ENCODE results near the gene AGMAT. TPM values are rescaled to one million over a fixed set of nuclear protein-coding genes. Genes with fewer than 3 reads are reported as not detected.

Gene AGMAT
- total RNA-seq, 1 donor from 2014 or later: 34.4 TPM

- Mint-ChIP-seq H3K9me3 (no peaks in the 10 kb centered on the region), H3K4me3 (no peak overlapping the region), H3K4me1 (ENCODE audit: low read depth) (peaks cover 17% of the 10 kb centered on the region), H3K36me3 (ENCODE audit: low read depth) (peaks cover 32% of the 10 kb centered on the region), H3K27me3 (ENCODE audit: insufficient read depth) (no peaks in the 10 kb centered on the region), H3K27ac (no peak overlapping the region)
- intact Hi-C loops (cut with micrococcal nuclease): no loop called here
- DNase-seq (ENCODE audit: low spot score): no peak
These were observed 11.4 kb downstream of the AGMAT start for GRCh38 chr1:15573477-15573876.

- no peak for DNase-seq (ENCODE audit: low spot score)
- Mint-ChIP-seq H3K4me1 (ENCODE audit: low read depth) (no peaks in the 10 kb centered on the region), H3K27ac (no peak overlapping the region), H3K36me3 (ENCODE audit: low read depth) (peaks cover 42% of the 10 kb centered on the region), H3K27me3 (ENCODE audit: insufficient read depth) (no peaks in the 10 kb centered on the region), H3K4me3 (no peak overlapping the region), H3K9me3 (no peaks in the 10 kb centered on the region)
- intact Hi-C loops (cut with micrococcal nuclease): no loop called here
These were observed 13.6 kb downstream of the AGMAT start for GRCh38 chr1:15571266-15571665.

GRCh38 chr1:15570861-15571260, 14.0 kb downstream of the AGMAT start:
- H3K27ac Mint-ChIP-seq: no peak overlapping the region

GRCh38 chr1:15568387-15569073, 16.3 kb downstream of the AGMAT start:
- no peak for DNase-seq (ENCODE audit: low spot score)
- no peaks in the 10 kb centered on the region for H3K27me3 Mint-ChIP-seq (ENCODE audit: insufficient read depth)
- no peaks in the 10 kb centered on the region for H3K4me1 Mint-ChIP-seq (ENCODE audit: low read depth)
- H3K36me3 Mint-ChIP-seq (ENCODE audit: low read depth): peaks cover 41% of the 10 kb centered on the region
- no peaks in the 10 kb centered on the region for H3K9me3 Mint-ChIP-seq
- H3K4me3 Mint-ChIP-seq: no peak overlapping the region
- no peak overlapping the region for H3K27ac Mint-ChIP-seq
- intact Hi-C loops (cut with micrococcal nuclease): no loop called here

More at GRCh38 chr1:15570861-15571260, 14.0 kb downstream of the AGMAT start:
- no peak for DNase-seq (ENCODE audit: low spot score)
- intact Hi-C loops (cut with micrococcal nuclease): no loop called here
- H3K36me3 Mint-ChIP-seq (ENCODE audit: low read depth): peaks cover 46% of the 10 kb centered on the region
- H3K9me3 Mint-ChIP-seq: no peaks in the 10 kb centered on the region
- H3K27me3 Mint-ChIP-seq (ENCODE audit: insufficient read depth): no peaks in the 10 kb centered on the region
- no peaks in the 10 kb centered on the region for H3K4me1 Mint-ChIP-seq (ENCODE audit: low read depth)
- no peak overlapping the region for H3K4me3 Mint-ChIP-seq

- DNase-seq (ENCODE audit: low spot score): no peak
- no peak overlapping the region for H3K4me3 Mint-ChIP-seq
- peaks cover 18% of the 10 kb centered on the region for H3K36me3 Mint-ChIP-seq (ENCODE audit: low read depth)
- H3K27ac Mint-ChIP-seq: no peak overlapping the region
- intact Hi-C loops (cut with micrococcal nuclease): no loop called here
- H3K9me3 Mint-ChIP-seq: no peaks in the 10 kb centered on the region
- no peaks in the 10 kb centered on the region for H3K4me1 Mint-ChIP-seq (ENCODE audit: low read depth)
- no peaks in the 10 kb centered on the region for H3K27me3 Mint-ChIP-seq (ENCODE audit: insufficient read depth)
These were observed 25.6 kb downstream of the AGMAT start for GRCh38 chr1:15559189-15559810.

GRCh38 chr1:15558516-15558915, 26.3 kb downstream of the AGMAT start:
- Mint-ChIP-seq H3K27me3 (ENCODE audit: insufficient read depth) (no peaks in the 10 kb centered on the region), H3K4me1 (ENCODE audit: low read depth) (no peaks in the 10 kb centered on the region), H3K4me3 (no peak overlapping the region), H3K27ac (no peak overlapping the region), H3K36me3 (ENCODE audit: low read depth) (peaks cover 13% of the 10 kb centered on the region), H3K9me3 (no peaks in the 10 kb centered on the region)
- intact Hi-C loops (cut with micrococcal nuclease): no loop called here
- DNase-seq (ENCODE audit: low spot score): no peak

GRCh38 chr1:15557594-15557993, 27.3 kb downstream of the AGMAT start:
- H3K4me3 Mint-ChIP-seq: no peak overlapping the region
- intact Hi-C loops (cut with micrococcal nuclease): no loop called here

GRCh38 chr1:15557008-15557407, 27.8 kb downstream of the AGMAT start:
- Mint-ChIP-seq H3K36me3 (ENCODE audit: low read depth) (peaks cover 10% of the 10 kb centered on the region), H3K4me3 (no peak overlapping the region), H3K27me3 (ENCODE audit: insufficient read depth) (no peaks in the 10 kb centered on the region), H3K4me1 (ENCODE audit: low read depth) (no peaks in the 10 kb centered on the region), H3K27ac (no peak overlapping the region), H3K9me3 (no peaks in the 10 kb centered on the region)
- intact Hi-C loops (cut with micrococcal nuclease): no loop called here
- DNase-seq (ENCODE audit: low spot score): no peak

More at GRCh38 chr1:15557594-15557993, 27.3 kb downstream of the AGMAT start:
- Mint-ChIP-seq H3K4me1 (ENCODE audit: low read depth) (no peaks in the 10 kb centered on the region), H3K27ac (no peak overlapping the region), H3K36me3 (ENCODE audit: low read depth) (peaks cover 15% of the 10 kb centered on the region), H3K9me3 (no peaks in the 10 kb centered on the region), H3K27me3 (ENCODE audit: insufficient read depth) (no peaks in the 10 kb centered on the region)
- DNase-seq (ENCODE audit: low spot score): no peak

- Mint-ChIP-seq H3K27me3 (ENCODE audit: insufficient read depth) (no peaks in the 10 kb centered on the region), H3K4me3 (no peak overlapping the region), H3K36me3 (ENCODE audit: low read depth) (peaks cover 19% of the 10 kb centered on the region), H3K9me3 (no peaks in the 10 kb centered on the region), H3K27ac (no peak overlapping the region), H3K4me1 (ENCODE audit: low read depth) (peaks cover 6% of the 10 kb centered on the region)
- no peak for DNase-seq (ENCODE audit: low spot score)
- intact Hi-C loops (cut with micrococcal nuclease): no loop called here
These were observed 34.3 kb downstream of the AGMAT start for GRCh38 chr1:15550573-15550972.

- H3K36me3 Mint-ChIP-seq (ENCODE audit: low read depth): peaks cover 32% of the 10 kb centered on the region
- no peak overlapping the region for H3K27ac Mint-ChIP-seq
- intact Hi-C loops (cut with micrococcal nuclease): no loop called here
- no peak overlapping the region for H3K4me3 Mint-ChIP-seq
- peaks cover 6% of the 10 kb centered on the region for H3K4me1 Mint-ChIP-seq (ENCODE audit: low read depth)
- no peak for DNase-seq (ENCODE audit: low spot score)
- no peaks in the 10 kb centered on the region for H3K9me3 Mint-ChIP-seq
- no peaks in the 10 kb centered on the region for H3K27me3 Mint-ChIP-seq (ENCODE audit: insufficient read depth)
These were observed 38.2 kb downstream of the AGMAT start for GRCh38 chr1:15546641-15547040.

GRCh38 chr1:15543589-15544568, 41.0 kb downstream of the AGMAT start:
- no peaks in the 10 kb centered on the region for H3K27me3 Mint-ChIP-seq (ENCODE audit: insufficient read depth)
- DNase-seq (ENCODE audit: low spot score): no peak
- H3K36me3 Mint-ChIP-seq (ENCODE audit: low read depth): peaks cover 41% of the 10 kb centered on the region
- no peak overlapping the region for H3K4me3 Mint-ChIP-seq
- H3K27ac Mint-ChIP-seq: no peak overlapping the region
- intact Hi-C loops (cut with micrococcal nuclease): no loop called here
- no peaks in the 10 kb centered on the region for H3K4me1 Mint-ChIP-seq (ENCODE audit: low read depth)
- H3K9me3 Mint-ChIP-seq: no peaks in the 10 kb centered on the region

- DNase-seq (ENCODE audit: low spot score): no peak
- no peak overlapping the region for H3K27ac Mint-ChIP-seq
- no peaks in the 10 kb centered on the region for H3K4me1 Mint-ChIP-seq (ENCODE audit: low read depth)
- intact Hi-C loops (cut with micrococcal nuclease): no loop called here
- peaks cover 44% of the 10 kb centered on the region for H3K36me3 Mint-ChIP-seq (ENCODE audit: low read depth)
- H3K9me3 Mint-ChIP-seq: no peaks in the 10 kb centered on the region
- no peaks in the 10 kb centered on the region for H3K27me3 Mint-ChIP-seq (ENCODE audit: insufficient read depth)
- no peak overlapping the region for H3K4me3 Mint-ChIP-seq
These were observed 41.6 kb downstream of the AGMAT start for GRCh38 chr1:15543251-15543588.
